ENCODE data around the gene DLL1.

DNA sequence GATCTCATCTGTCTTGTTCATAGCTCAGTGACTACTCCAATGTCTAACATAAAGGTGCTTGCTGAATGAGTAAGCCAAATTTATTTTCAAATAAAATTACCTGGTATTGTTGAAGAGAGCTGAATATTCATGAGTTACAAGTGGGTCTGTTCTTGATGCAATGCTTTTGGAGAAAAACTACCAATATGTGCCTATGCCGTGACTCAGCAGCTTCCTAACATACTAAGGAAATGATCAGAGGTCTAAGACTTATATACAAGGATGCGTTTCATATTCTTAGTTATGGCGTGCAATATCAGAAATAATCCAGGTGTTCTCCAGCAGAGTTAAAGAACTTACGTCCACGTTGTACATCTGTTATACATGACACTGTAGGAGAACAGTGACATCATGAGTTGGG is 20.8 kb upstream of the DLL1 start:
- TF ChIP-seq, protein P1, sequence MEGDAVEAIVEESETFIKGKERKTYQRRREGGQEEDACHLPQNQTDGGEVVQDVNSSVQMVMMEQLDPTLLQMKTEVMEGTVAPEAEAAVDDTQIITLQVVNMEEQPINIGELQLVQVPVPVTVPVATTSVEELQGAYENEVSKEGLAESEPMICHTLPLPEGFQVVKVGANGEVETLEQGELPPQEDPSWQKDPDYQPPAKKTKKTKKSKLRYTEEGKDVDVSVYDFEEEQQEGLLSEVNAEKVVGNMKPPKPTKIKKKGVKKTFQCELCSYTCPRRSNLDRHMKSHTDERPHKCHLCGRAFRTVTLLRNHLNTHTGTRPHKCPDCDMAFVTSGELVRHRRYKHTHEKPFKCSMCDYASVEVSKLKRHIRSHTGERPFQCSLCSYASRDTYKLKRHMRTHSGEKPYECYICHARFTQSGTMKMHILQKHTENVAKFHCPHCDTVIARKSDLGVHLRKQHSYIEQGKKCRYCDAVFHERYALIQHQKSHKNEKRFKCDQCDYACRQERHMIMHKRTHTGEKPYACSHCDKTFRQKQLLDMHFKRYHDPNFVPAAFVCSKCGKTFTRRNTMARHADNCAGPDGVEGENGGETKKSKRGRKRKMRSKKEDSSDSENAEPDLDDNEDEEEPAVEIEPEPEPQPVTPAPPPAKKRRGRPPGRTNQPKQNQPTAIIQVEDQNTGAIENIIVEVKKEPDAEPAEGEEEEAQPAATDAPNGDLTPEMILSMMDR (IDR thresholded peaks at IDR 0.05), result no peak
- TF ChIP-seq POLR2A (IDR thresholded peaks at IDR 0.05) (no peak), EP300 (IDR thresholded peaks at IDR 0.05) (no peak)

Measured in suprapubic skin (tissue), 3 donors.